GM19452 (cell line): ENCODE data around the gene TMEM248.
"Not testable (repeated sequence)": the region's sequence is repeated elsewhere in the genome, so short reads cannot be mapped to it uniquely, and the experiment has no call there.

Source experiments
- ATAC-seq: cut with Tn5 transposase; IDR thresholded peaks from one replicate; pipeline ENCODE4 v1.9.1; 2021; ENCODE audit not compliant: unreplicated experiment

Gene TMEM248

DNA sequence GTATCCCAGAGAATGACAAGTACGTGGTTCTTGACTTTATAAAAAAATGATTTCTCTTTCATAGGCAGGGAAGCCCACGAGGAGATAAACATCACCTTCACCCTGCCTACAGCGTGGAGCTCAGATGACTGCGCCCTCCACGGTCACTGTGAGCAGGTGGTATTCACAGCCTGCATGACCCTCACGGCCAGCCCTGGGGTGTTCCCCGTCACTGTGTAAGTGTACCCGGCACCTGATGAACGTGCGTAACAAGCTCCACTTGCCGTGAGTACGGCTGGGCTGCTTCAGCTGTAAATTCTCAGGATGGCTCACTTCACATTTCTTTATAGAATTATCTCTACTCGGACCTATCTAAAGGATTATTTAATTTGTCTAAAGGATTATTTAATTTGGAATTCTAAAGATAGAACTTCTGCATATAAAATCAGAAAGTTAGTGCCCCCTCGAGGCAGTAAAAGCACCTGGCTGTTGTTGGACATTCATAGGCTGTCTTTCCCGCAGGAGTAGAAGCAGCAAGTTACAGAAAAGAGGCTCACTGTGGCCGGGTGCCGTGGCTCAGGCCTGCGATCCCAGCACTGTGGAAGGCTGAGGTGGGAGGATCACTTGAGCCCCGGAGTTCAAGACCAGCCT is 27.6 kb downstream of the TMEM248 start:
- no peak for ATAC-seq

DNA sequence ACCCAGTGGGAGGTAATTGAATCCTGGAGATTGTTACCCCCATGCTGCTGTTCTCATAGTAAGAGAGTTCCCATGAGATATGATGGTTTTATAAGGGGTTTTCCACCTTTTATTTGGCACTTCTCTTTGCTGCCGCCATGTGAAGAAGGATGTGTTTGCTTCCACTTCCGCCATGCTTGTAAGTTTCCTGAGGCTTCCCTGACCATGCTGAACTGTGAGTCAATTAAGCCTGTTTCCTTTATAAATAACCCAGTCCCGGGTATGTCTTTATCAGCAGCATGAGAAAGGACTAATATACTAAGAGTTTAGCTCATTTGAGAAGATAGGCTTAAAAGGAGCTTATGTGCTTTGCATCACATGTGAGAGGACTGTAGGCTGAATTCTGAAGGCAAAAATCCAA is 29.3 kb downstream of the TMEM248 start:
- no peak for ATAC-seq

DNA sequence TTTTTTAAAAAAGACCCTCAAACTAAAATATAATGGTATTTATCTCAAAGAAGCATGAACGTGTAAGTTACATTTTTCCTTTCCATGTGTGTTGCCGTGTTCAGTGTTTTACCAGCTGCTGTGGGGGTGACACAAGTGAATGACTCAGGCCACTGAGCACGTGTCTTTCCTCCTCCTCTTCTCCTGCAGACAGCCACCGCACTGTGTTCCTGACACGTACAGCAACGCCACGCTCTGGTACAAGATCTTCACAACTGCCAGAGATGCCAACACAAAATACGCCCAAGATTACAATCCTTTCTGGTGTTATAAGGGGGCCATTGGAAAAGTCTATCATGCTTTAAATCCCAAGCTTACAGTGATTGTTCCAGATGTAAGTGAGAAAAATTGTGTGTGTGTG is 29.7 kb downstream of the TMEM248 start:
- no peak for ATAC-seq

DNA sequence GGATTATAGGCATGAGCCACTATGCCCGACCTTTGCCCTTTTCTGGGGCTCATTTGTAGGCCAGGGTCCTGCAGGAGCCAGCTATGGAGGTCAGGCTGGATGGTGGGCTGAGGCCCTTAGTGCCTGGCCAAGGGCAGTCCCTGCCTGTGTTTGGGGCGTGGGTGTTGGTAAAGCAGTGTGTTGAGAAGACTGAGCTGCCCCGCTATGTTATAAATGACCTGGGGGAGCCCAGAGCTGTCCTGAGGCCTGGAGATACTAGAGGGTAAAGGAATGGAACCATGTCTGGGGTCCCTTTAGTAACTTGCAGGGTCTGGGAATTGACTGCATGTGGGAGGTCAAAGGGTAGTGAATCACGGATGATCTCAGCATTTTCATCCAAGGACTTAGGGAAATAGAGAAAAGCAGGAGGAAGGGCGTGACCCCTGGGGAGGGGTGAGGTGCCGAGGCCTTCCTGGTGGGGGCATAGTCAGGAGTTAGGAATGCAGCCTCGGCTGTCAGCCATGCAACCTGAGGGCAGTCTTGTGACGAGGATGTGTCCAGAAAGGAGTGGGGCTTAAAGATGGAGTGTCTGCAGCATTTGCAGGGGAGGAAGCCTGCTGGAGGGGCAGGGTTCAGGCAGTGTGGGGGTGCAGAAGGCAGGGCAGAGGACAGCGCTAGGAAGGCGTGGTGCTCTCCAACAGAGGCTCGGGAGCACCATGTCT is 31.5 kb downstream of the TMEM248 start:
- ATAC-seq = no peak

DNA sequence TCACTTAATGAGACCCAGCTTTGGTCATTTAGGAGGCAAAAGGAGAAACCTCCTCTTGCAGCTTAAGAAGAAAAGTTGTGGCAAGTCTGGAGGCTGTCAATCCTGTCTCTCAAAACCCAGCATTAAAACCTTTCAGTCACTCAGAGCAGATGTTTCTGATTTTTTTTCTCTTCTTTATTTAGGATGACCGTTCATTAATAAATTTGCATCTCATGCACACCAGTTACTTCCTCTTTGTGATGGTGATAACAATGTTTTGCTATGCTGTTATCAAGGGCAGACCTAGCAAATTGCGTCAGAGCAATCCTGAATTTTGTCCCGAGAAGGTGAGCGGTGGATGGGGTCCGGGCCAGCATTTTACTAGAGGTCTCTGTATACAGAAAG is 32.0 kb downstream of the TMEM248 start:
- no peak for ATAC-seq

DNA sequence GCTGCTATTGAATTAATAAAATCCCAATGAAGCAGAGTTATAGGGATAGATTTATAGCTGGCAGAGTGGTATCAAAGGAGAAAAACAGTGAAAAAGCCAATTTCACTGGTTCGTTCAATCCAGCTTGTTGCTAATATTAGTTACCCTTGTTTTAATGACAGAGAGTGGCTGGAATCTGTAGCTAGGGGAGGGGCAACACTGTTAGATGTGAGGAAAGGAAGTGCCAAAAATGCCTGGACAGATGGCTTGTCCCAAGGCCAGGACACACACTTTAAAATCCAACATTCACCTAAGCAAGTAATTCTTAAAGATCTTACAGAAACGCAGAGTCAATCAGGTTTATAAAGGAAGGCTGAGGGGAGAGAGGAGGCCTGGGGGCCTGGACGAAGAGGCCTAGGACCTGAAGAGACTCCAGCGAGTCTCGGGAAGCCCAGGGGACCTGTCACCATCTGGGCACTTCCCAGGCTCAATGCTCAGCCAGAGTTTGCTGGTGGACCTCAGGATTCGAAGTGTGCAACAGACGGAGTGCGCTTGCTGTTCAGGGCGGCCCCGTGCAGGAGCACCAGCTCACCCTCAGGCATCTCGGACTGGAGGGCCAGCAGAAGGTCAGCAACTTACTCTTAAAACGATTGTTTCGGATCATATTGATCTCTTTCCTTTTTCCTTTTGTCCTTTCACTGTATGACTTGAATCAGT is 36.7 kb downstream of the TMEM248 start:
- no peak for ATAC-seq

DNA sequence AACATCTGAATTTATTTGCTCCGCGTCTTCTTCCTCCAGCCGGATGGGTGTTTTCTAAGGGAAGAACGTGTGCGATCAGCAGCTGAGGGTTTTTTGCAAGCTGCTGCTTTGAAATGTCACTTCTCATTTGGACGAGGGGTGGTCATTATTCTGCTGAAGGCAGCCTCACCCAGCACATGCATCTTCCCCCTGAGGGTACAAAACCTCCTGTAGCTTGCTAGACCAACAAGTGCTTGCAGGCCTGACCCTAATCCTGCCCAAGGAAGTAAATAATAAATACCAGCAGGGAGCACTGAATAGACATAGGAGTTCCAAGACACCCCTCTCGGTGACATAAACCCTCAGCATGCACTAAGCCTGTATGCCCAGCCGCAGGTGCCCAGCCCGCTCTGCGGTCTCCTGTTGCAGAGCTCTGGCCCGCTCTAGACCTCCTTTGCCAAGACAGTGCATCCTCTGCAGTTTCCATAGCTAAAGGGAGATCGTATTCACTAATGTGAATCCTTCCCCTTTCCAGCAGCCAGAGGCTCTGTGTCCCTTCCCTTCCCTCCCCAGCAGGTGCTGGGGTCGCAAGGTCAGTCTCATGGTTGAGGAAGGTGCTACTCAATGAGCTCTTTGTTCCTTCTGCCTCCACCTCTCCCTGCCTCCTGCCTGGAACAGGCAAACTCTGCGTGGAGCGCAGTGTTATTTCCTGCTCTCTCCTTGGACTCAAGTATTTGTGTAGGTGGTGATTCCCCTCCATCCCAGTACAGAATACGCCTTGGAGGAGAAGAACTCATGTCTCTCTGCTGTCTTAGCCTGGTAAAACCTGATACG is 37.7 kb downstream of the TMEM248 start:
- no peak for ATAC-seq

DNA sequence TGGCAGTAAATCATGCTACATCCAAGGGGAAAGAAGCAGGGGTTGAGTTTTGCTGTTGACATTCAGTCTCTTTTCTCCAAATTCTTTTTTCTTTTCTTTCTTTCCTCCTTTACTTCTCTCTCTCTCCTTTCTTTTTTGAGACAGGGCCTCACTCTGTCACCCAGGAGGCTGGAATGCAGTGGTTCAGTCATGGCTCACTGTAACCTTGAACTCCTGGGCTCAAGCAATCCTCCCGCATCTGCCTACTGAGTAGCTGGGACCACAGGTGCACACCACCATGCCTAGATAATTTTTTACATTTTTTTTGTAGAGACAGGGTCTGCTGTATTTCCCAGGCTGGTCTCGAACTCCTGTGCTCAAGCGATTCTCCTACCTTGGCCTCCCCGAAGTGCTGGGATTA is 39.2 kb downstream of the TMEM248 start:
- ATAC-seq = no peak

DNA sequence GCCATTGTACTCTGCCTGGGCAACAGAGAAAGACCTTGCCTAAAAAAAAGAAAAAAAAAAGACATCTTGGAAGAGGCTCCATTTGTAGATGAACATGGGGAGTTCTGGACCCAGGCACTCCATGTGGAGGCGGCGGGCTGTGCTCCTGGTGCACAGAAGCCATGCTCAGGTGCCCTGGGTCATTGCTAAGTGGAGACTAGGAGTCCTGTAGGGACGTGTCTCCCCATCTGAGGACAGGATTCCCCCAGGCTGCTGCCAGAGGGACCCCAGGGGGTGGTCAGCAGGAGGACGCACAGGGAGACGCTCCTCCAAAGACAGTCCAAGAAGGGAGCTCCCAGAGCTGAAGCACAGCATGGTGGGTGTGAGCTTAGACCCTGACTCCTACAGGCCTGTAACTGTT is 40.1 kb downstream of the TMEM248 start:
- no peak for ATAC-seq

DNA sequence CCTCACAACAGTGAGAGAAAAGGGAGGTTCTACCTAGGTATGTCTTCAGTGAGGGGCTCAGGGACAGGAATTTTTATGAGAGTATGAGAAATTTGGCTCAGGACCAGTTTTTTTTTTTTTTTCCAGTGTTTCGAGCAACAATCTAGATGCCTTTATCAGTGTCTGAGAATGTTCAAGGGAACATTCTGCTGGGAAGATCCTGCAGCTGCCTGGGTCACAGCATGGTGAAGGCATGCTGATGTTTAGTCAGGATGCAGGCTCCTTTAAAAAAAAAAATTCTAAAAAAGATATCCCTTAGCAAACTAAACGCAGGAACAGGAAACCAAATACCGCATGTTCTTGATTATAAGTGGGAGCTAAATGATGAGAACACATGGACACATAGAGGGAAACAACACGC is 43.4 kb downstream of the TMEM248 start:
- ATAC-seq = no peak

DNA sequence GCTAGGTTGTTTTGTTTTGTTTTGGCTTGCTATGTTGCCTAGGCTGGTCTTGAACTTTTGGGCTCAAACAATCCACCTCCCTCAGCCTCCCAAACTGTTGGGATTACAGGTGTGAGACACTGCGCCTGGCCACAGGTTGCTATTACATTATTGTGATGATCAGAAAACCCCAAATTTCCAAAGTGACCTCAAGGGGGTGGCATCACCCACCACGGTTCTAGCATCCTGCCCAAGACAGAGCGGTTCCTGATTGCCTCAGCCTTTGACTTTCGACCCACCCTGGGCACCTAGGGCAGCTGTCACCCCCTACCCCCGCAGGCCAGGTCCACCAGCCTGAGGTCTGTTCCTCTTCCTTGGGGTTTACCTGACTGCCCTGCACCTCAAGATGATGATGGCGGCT is 46.0 kb downstream of the TMEM248 start:
- ATAC-seq = no peak

DNA sequence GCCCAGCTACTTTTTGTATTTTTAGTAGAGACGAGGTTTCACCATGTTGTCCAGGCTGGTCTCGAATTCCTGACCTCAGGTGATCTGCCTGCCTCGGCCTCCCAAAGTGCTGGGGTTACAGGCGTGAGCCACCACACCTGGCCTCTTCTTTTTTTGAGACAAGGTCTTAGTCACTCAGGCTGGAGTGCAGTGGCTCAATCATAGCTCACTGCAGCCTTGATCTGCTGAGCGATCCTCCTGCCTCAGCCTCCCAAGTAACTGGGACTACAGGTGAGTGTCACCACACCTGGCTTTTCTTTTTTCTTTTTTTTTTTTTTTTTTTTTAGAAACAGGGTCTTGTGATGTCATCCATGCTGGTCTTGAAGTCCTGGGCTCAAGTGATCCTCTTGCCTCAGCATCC is 48.0 kb downstream of the TMEM248 start:
- not testable (repeated sequence) for ATAC-seq

DNA sequence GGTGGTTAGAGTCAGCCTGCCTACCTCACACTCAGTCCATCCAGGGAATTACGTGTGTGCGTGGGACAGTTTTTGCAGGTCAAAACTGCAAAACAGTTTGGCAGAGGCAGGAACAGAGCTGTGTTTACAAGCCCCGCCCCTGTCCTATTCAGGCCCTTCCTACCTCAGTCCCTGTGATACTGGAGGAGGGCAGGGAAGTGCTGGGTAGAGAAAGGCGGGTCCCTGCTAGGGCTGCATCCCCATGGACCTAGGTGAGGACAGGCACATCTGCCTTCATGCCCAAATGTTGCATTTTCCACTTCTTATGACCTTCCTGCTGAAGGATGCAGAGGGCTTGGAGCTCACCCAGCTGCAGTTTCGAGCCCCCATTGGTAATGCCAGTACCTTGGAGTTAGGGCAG is 49.3 kb downstream of the TMEM248 start:
- ATAC-seq = no peak

DNA sequence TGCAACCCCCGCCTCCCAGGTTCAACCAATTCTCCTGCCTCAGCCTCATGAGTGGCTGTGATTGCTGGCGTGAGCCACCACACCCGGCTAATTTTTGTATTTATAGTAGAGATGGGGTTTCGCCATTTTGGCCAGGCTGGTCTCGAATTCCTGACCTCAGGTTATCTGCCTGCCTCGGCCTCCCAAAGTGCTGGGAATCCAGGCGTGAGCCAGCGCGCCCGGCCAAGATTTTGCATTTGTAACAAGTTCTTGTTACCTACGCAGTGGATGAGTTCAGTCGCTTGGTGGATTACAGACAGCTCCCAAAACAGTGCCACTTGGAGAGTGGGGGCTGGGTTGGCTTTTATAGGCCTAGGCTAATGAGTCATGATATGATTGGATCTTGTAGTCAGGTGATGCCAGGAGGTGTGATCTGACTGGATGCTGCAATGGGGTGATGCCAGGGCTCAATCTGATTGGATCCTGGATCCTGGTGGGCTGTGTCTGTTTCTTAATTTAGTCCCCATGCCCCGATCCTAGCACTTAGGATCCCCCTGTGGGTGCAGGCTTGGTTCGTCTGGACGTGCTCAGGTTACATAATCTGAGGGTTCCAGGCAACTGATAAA is 54.1 kb downstream of the TMEM248 start:
- ATAC-seq = no peak

DNA sequence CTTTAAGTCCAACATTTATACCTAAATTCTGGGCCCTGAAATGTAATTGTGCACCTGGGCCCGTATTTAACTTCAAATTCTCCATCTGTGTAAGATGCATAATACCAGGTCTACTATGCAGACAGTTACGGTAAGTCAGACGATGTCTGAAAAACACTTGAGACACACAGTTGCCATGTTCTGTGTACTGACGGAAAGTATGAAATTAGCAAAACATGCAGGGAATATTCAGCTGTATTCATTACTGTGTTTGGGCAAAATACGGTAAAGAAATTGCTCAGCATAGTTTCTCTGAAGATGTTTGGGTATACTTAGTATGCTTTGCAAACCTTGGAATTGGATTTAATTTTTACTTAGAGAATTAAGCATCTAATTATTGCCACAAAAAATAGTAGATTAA is 57.3 kb downstream of the TMEM248 start:
- not testable (repeated sequence) for ATAC-seq

DNA sequence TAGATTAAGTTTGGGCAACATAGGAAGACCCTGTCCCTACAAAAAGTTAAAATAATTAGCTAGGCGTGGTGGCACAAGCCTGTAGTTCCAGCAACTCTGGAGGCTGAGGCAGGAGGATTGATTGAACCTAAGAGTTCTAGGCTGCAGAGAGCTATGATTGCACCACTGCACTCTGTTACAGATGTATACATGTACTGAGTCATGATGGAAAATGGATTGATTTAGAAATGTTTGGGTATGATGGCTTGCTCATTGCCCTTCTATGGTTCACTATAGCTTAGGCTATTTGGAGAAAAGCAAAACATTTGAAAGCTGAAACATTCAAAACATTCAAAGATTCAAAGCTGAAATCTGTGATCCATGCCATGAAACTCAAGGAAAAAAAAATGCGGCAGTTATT is 58.0 kb downstream of the TMEM248 start:
- not testable (repeated sequence) for ATAC-seq

DNA sequence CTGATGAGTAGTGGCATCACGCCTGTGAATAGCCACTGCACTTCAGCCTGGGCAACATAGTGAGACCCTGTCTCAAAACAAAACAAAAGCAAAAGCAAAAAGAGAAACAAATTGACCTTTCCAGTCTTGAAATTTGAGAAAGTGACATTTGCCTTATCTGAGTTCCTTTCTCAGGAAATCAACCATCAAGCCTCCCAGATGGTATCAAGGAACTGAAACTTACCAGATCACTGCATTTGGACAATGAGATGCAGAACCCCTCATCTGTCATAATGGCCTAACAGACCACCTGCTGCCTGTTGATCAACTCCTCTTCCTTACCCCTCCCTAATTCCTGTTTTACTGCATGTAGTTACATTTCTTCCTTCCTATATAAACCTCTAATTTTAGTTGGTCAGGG is 59.3 kb downstream of the TMEM248 start:
- ATAC-seq = not testable (repeated sequence)

DNA sequence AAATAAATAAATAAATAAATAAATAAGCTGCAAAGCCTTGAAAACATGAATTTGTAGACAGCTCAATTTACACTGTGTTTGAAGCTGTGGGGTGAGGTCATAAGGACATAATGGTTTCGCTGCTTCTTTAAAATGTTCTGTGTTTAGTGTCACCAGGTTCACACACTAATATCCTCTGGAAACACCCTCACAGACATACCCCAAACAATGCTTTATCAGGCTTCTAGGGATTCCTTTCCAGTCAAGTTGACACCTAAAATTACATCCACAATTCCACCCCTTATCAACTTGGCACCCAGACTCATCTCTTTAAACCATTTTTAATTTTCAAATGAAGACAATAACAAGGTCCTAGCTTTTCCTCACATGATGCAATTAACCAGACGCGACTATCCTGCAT is 68.5 kb downstream of the TMEM248 start:
- ATAC-seq = not testable (repeated sequence)

DNA sequence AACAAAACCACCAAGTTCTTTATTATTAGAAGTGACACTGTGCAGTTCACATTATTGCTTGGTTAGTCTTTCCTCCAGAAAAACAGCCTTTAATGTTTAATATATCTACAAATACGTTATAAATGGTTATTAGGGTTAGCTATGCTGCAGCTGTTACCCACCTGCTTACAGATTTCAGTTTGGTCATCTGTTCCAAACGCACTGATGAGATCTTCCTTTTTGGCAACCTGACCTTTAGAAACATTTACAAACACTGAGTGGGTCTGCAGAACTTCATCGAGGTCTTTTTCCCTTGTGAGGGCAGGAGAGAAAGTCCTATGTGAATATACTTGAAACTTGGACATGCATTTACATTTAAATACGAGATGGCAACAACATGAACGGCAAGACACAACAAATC is 73.0 kb downstream of the TMEM248 start:
- not testable (repeated sequence) for ATAC-seq

DNA sequence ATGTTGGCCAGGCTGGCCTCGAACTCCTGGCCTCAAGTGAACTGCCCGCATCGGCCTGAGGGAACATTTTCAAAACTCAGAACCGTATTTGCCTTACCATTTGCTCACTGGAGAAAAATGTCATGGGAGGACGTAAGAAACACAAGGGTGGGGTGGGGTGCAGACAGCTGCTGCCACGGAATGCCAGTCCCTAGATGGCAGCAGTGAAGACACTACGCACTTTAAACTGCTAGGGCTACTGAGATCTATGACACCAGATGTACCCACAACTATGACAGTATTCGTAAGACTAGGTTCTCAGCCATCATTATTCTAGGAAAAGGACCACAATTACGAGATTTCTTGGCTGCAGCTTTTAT is 73.6 kb downstream of the TMEM248 start:
- peak; percentile 35 for ATAC-seq
